Endometrial microvascular endothelial cells (primary cell): ENCODE measurements around the gene ZP3. TPM values are rescaled to one million over a fixed set of nuclear protein-coding genes. Genes with fewer than 3 reads are reported as not detected.
"Not testable (repeated sequence)": the region's sequence is repeated elsewhere in the genome, so short reads cannot be mapped to it uniquely, and the experiment has no call there.

ENCODE experiments used
- in situ Hi-C: cut with HindIII; loops from 2 replicates; pipeline ENCODE4 v1.10.0; 2017; ENCODE audit warnings: low sequenced_read_pairs, low pct_unique_long_range_greater_than_20kb; ENCODE audit errors: inconsistent ontology term
- total RNA-seq: library from RNA; depleted of rRNA; stranded (reverse); fragments of >200 nt; gene quantifications from one replicate; pipeline ENCODE4 v1.2.3, GENCODE V29; 2015; ENCODE audit errors: inconsistent ontology term

ZP3 gene
- total RNA-seq, 1 donor from 2014 or later, result 1.0 TPM

DNA sequence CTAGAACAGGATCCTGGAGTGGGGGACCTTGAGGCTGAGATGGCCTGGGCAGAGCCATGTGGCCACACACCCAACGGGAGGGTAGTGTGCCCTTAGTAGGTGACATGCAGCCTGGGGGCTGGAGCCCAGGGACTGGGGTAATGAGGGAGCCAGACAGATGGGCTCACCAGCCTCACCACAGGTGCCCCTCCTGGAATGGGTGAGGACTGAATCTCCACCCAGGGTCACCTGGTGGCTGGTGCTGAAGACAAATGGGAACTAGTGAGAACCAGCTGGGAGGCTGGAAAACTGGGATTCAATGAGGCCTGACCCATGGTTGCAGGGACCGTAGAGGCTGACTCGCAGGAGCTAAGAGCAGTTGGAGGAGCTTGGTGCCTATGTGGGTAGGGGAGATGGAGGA, 6.1 kb downstream of the ZP3 start:
- in situ Hi-C loops, result no loop called here

DNA sequence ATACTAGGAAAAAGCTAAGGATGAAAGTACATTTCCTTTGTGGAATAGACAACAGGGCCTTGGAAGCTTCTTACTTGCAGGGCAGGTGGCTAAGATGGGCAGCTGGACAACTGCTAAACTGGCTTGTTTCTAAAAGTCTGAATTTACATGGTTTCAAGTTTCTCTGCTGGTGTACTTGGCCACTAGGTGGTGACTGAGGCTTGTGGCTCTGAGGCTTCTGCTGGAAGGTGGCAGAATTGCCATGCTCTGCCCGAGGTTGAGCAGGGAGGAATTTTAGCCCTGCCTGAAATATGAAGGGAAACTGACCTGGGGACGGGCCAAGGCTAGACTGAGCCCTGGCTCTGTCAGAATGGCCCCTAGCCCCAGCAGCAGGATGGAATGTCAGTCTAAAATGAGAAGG, 13.1 kb downstream of the ZP3 start:
- in situ Hi-C loops, result not testable (repeated sequence)

- in situ Hi-C loops, result not testable (repeated sequence)
Measured at GRCh38 chr7:76439120-76439888, 14.6 kb downstream of the ZP3 start.

GRCh38 chr7:76440404-76440803, 15.7 kb downstream of the ZP3 start:
- in situ Hi-C loops, result not testable (repeated sequence)

DNA sequence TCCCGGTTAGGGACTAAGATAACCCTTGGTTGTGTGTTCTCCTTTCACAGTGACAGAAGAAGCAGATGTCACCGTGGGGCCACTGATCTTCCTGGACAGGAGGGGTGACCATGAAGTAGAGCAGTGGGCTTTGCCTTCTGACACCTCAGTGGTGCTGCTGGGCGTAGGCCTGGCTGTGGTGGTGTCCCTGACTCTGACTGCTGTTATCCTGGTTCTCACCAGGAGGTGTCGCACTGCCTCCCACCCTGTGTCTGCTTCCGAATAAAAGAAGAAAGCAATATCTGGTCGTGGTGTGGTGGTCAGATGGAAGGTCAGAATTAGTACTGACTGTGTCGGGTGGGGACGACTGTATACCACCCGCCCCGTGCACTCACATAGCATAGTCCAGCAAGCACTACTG, 17.0 kb downstream of the ZP3 start:
- in situ Hi-C loops, result not testable (repeated sequence)

- in situ Hi-C loops, result not testable (repeated sequence)
Measured at GRCh38 chr7:76442664-76443446, 18.1 kb downstream of the ZP3 start.

GRCh38 chr7:76443846-76444245, 19.1 kb downstream of the ZP3 start:
- in situ Hi-C loops, result not testable (repeated sequence)

GRCh38 chr7:76445577-76446008, 20.8 kb downstream of the ZP3 start:
- in situ Hi-C loops, result not testable (repeated sequence)

GRCh38 chr7:76457017-76457416, 32.3 kb downstream of the ZP3 start:
- in situ Hi-C loops, result not testable (repeated sequence)

GRCh38 chr7:76458504-76458903, 33.8 kb downstream of the ZP3 start:
- in situ Hi-C loops, result not testable (repeated sequence)

DNA sequence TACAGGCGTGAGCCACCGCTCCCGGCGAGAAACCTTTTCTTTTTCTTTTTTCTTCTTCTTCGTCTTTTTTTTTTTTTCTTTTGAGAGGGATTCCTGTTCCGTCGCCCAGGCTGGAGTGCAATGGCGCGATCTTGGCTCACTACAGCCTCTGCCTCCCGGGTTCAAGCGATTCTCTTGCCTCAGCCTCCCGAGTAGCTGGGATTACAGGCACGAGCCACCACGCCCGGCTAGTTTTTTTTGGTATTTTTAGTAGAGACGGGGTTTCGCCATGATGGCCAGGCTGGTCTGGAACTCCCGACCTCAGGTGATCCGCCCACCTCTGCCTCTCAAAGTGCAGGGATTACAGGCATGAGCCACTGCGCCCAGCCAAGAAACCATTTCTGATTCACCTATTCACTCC, 36.0 kb downstream of the ZP3 start:
- in situ Hi-C loops, result not testable (repeated sequence)

GRCh38 chr7:76461464-76462101, 36.8 kb downstream of the ZP3 start, which contains the start of gene DTX2:
Gene DTX2, plus strand, starts transcription at chr7:76461709. Its CDS starts 18,801 bp downstream, at chr7:76480510.
- in situ Hi-C loops, result not testable (repeated sequence)

DNA sequence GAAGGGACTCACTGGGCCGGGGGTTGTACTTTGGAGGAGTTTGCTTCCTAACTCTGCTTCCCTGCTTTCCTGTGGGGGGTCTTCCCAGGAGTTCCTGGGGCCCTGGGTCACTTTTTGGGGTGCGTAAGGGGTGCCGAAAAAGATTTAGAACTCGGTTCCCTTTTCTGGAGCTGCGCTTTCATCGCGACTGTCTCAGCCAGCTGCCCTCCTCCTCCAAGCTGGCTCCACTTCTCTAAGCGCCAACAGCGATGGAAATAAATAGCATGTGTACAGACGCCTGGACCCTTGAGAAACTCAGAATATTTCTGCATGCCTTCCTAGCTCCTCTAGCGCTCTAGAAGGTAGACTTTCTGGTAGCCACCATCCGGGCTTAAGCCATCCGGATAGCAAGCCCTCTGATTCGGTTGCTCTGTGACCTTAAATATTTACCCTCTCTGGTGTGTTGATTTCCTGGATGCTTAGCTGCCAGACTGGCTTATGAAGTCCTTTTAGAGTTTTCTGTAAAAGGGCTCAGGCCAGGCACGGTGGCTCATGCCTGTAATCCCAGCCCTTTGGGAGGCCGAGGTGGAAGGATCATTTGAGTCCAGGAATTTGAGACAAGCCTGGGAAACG, 37.6 kb downstream of the ZP3 start:
- in situ Hi-C loops, result not testable (repeated sequence)

DNA sequence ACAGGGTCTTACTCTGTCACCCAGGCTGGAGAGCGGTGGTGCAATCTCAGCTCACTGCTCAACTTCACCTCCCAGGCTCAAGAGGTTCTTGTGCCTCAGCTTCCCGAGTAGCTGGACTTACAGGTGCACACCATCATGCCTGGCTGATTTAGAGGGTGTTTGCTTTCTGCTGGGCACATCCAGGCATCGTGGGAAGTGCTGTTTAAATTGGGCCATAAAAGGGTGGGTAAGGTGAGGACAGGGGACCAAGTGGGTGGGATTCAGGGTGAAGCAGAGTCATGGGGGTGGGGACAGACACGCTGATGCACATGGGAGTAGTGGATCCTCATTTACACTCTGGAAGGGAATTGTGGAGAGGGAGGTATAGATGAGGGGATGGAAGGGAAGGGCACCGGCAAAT, 40.2 kb downstream of the ZP3 start:
- in situ Hi-C loops, result not testable (repeated sequence)

DNA sequence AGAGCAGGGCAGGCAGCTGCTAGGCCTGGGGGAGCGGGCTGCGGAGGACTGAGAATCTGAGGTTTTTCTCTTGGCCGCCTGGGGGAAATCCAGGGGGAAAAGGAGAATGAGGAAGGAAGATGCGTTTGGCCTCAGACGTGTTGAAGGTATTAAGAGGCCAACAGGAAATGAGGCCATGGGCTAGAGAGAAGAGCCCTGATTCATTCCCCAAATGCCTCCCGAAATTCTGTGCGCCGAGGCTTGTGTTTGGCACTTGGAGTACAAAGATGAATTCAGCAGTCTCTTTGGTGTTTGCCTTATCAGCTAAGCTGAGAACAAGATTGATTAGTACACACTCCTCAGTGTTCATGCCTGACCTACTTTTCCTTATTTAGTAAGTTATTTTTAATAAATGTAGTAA, 41.2 kb downstream of the ZP3 start:
- in situ Hi-C loops, result not testable (repeated sequence)

DNA sequence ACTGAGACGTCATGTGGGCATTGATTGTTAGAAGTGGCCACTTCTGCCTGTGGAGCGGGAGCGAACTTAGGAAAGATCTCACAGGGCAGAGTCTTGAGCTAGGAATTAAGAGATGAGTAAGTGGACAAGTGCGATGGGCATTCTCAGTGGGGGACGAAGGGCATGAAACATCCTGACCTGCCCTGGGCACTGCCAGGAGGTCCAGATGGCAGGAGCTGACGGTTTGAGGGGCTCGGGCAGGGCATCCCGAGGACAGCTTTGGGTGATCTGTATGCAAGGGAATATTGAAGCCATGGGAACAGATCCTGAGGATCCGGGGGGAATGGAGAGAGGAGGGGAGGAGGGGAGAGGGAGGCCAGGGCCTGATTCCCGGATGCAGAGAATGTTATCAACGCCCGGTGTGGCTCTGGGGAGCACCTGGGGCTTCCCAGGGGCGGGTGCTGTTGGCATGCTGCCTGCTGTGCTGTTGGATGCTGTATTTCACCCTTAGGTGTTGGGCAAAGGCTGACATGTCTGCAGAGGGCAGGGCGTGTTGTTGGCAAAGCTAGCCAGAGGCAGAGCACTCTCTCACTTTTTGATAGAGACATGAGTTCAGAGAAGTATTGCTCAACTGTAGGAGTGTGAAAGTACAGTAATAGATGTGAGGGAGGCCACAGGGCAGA, 43.1 kb downstream of the ZP3 start:
- in situ Hi-C loops, result not testable (repeated sequence)

DNA sequence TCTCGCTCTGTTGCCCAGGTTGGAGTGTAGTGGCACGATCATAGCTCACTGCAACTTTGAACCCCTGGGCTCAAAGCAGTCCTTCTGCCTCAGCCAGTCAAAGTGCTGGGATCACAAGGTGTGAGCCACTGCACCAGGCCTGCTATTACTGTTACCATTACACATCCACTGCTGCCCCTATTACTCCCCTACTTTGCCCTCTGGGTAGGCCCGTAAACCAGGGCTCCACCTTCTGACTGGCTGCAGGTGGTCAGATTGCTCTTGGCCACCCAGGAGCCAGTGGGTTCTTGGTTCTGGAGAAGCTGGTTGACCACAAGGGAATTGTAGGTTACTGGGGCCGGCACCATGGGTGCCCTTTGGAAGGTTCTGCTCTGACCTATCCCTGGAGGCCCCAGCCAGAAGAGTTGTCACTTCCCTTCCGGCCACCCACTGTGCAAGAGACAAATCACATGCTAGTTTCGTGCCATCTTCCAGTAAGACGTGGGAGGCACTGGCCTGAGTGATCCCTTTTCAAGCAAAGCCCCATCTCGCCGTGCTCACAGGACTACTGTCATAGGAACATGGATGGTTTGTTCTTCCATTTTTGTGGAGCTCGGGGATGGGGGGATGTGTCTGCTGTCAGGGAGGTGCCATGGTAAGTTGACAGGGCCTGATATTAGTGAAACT, 46.9 kb downstream of the ZP3 start:
- in situ Hi-C loops, result not testable (repeated sequence)

GRCh38 chr7:76473097-76473496, 48.3 kb downstream of the ZP3 start:
- in situ Hi-C loops, result not testable (repeated sequence)
